Activated T-cell treated with anti-CD3 and anti-CD28 coated beads for 1 hour (primary cell): ENCODE data around the gene TIPRL.
"Not testable (repeated sequence)": the region's sequence is repeated elsewhere in the genome, so short reads cannot be mapped to it uniquely, and the experiment has no call there.

Source experiments
- DNase-seq: peaks from one replicate; pipeline ENCODE4 v3.0.0-alpha.2; 2020; ENCODE audit warnings: low read depth

The TIPRL gene

GRCh38 chr1:168159251-168159650, 19.5 kb upstream of the TIPRL start:
- DNase-seq = no peak

GRCh38 chr1:168159979-168160378, 18.8 kb upstream of the TIPRL start:
- DNase-seq = no peak

GRCh38 chr1:168161459-168161858, 17.3 kb upstream of the TIPRL start:
- DNase-seq = no peak

GRCh38 chr1:168163670-168164069, 15.1 kb upstream of the TIPRL start:
- no peak for DNase-seq

- DNase-seq = no peak
Measured at GRCh38 chr1:168164771-168165170, 14.0 kb upstream of the TIPRL start.

- DNase-seq = no peak
Measured at GRCh38 chr1:168167806-168168205, 11.0 kb upstream of the TIPRL start.

- DNase-seq = no peak
Measured at GRCh38 chr1:168170564-168171508, 7.9 kb upstream of the TIPRL start.

- DNase-seq = no peak
Measured at GRCh38 chr1:168172250-168172915, 6.4 kb upstream of the TIPRL start.

GRCh38 chr1:168178227-168178637, 530 bp upstream of the TIPRL start:
- DNase-seq = no peak

- DNase-seq = no peak
Measured at GRCh38 chr1:168179438-168180147, 831 bp downstream of the TIPRL start.

- DNase-seq = no peak
Measured at GRCh38 chr1:168180148-168180524, 1.4 kb downstream of the TIPRL start.

GRCh38 chr1:168181063-168181720, 2.4 kb downstream of the TIPRL start:
- not testable (repeated sequence) for DNase-seq

GRCh38 chr1:168187177-168187576, 8.4 kb downstream of the TIPRL start:
- no peak for DNase-seq

- no peak for DNase-seq
Measured at GRCh38 chr1:168190403-168190802, 11.6 kb downstream of the TIPRL start.

- no peak for DNase-seq
Measured at GRCh38 chr1:168195199-168196135, 16.7 kb downstream of the TIPRL start.

- DNase-seq = no peak
Measured at GRCh38 chr1:168199056-168199455, 20.3 kb downstream of the TIPRL start.

GRCh38 chr1:168202941-168203654, 24.3 kb downstream of the TIPRL start:
- DNase-seq = no peak

- DNase-seq = no peak
Measured at GRCh38 chr1:168206111-168206510, 27.3 kb downstream of the TIPRL start.

- not testable (repeated sequence) for DNase-seq
Measured at GRCh38 chr1:168207673-168208072, 28.9 kb downstream of the TIPRL start.

GRCh38 chr1:168210312-168210711, 31.6 kb downstream of the TIPRL start:
- no peak for DNase-seq
